Gastroesophageal sphincter (tissue), 3 donors: Measurements from ENCODE around the gene ELAC2.

Experiments
- POLR2A ChIP-seq, 2 donors: fragments of 450-650 bp; IDR thresholded peaks; one replicate each; pipeline ENCODE4 v1.6.1; 2017; ENCODE audit warnings: antibody characterized with exemption in 2 of 2, mild to moderate bottlenecking in 2 of 2, moderate library complexity in 1 of 2
- TF ChIP-seq, protein P1 (sequence below), 4 experiments: fragments of 200-600 bp in 2 of 4; fragments of 450-650 bp in 2 of 4; sonication (generic) in 1 of 4; IDR thresholded peaks; one replicate each; pipeline ENCODE4 v1.5.1; 2017 to 2019; ENCODE audit warnings: antibody characterized with exemption in 4 of 4, mild to moderate bottlenecking in 2 of 4, moderate library complexity in 2 of 4

DNA sequence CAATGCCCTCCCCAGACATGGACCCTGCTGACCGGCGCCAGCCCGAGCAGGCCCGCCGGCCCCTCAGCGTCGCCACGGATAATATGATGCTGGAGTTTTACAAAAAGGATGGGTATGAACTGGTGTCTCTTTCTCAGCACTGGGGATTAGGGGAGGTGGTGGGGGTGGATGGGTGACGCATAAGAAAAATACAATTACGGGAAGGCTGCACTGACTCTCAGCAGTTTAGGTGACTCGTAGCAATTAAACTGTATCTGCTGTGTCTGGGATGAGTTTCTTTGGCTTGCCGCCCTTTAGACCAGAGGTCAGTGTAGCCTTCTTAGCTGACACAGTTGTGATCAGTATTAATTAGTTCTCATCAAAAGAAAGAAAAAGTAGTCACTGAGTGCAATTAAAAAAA, 59.0 kb downstream of the ELAC2 start:
- TF ChIP-seq, protein P1, sequence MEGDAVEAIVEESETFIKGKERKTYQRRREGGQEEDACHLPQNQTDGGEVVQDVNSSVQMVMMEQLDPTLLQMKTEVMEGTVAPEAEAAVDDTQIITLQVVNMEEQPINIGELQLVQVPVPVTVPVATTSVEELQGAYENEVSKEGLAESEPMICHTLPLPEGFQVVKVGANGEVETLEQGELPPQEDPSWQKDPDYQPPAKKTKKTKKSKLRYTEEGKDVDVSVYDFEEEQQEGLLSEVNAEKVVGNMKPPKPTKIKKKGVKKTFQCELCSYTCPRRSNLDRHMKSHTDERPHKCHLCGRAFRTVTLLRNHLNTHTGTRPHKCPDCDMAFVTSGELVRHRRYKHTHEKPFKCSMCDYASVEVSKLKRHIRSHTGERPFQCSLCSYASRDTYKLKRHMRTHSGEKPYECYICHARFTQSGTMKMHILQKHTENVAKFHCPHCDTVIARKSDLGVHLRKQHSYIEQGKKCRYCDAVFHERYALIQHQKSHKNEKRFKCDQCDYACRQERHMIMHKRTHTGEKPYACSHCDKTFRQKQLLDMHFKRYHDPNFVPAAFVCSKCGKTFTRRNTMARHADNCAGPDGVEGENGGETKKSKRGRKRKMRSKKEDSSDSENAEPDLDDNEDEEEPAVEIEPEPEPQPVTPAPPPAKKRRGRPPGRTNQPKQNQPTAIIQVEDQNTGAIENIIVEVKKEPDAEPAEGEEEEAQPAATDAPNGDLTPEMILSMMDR (IDR thresholded peaks at IDR 0.05): no peak
- no peak for TF ChIP-seq POLR2A (IDR thresholded peaks at IDR 0.05)
